GM12864 (cell line): ENCODE results near the gene KCNQ1OT1.
A peak's percentile ranks its signal among the peaks of the same experiment; 100 is the strongest.

Experiments used
- DNase-seq: peaks from one replicate; pipeline ENCODE4 v3.0.0-alpha.2; 2011; ENCODE audit warnings: low read depth
- H3K4me3 ChIP-seq: 2 replicates; pipeline ENCODE4 v1.5.1; 2011; ENCODE audit warnings: mild to moderate bottlenecking, low read depth, low read length, control low read depth
- CTCF ChIP-seq: IDR thresholded peaks from 2 replicates; pipeline ENCODE4 v1.5.1; 2011; ENCODE audit warnings: low read depth, mild to moderate bottlenecking, moderate library complexity, low read length, control low read depth, inconsistent platforms; ENCODE audit errors: missing control alignments

The KCNQ1OT1 gene

DNA sequence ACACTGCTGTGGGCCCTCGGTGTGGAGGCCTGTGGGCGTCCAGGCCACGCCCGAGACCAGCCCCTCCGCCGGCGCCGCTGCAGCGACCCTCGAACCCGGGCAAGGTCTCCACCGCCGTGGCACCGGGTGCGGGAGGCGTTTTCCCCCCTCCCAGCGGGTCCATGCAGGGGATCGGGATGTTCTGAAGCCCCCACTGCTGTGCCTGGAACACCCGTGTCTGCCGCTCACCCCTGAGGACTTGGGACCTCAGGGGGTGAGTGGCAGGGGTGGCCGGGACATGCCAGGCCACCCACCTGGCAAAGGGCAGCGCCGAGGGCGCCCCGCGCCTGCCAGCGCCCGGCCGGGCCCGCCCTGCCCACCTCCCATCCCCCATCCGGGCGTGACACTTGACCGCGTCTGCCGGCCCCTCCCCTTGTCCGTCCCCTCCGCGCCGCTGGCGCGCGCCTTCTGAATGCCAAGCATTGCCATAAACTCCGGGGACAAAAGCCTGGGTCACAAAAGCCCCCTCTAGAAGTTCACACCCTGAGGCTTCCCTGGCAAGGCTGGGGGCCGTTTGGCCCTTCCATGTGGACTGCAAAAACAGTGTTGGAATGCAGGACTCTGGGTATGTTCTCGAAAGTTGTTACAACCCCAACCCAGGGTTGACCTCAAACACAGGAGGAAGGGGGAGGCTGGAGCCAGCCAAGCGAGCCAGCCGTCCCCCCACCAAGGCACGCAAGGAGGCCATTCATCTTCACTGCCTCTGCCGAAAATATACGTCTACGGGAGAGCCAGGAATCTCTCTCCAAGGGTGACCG lies 819 bp upstream of the KCNQ1OT1 start:
- DNase-seq = peak; percentile 13
- H3K4me3 ChIP-seq = peak overlapping the region; percentile 82
- no peak for TF ChIP-seq CTCF

DNA sequence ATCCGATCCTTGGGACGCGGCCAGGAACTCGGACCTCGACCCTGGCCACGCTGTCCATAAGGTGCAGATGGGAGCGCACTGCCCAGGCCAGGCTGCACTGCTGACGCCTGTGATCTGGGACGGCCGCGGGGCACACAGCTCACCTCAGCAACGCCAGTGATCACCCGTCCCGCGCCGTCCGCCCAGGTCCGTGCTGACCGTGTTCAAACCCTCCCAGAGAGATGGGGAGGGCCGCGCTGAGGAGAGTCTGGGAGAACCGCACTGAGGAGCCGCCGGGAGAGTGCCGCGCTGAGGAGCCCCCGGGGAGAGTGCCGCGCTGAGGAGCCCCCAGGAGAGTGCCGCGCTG lies 636 bp downstream of the KCNQ1OT1 start:
- no peak for TF ChIP-seq CTCF
- peak overlapping the region; percentile 82 for H3K4me3 ChIP-seq
- no peak for DNase-seq

DNA sequence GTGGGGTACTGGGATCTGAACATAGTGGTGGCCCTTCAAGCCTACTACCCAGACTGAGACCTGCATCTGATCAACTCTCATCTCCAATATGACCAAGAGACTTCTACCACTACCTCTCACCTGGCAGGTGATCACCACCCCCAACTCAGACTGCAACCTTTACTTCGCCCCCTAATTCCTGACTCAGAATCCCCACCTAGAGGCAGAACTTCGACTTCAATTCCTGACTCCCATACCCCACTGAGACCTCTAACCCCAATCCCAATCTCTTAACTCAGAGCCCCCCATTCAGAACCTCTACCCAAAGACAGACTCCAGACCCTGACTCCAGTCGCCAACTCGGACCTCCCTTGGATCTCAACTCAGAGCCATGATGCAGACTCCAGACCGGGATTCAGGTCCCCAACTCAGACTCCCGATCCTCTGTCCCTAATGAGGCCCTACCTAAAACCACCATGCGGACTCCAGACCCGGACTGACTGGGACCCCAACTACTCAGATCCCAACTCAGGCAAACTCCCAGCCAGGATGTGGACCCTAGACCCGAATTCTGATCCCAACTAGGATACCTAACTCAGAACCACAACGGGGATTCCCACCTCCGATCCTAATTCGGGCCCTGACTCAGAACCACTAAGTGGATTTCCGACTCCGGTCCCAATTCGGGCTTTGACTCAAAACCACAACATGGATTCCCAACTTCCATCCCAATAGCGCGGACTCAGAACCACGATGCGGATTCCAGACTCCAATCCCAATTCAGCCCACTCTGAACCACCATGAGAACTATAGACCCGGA lies 1.2 kb downstream of the KCNQ1OT1 start:
- no peak for TF ChIP-seq CTCF
- H3K4me3 ChIP-seq = peak overlapping the region; percentile 82
- DNase-seq = no peak

GRCh38 chr11:2697866-2698265 lies 1.9 kb downstream of the KCNQ1OT1 start:
- no peak for TF ChIP-seq CTCF
- H3K4me3 ChIP-seq = peak overlapping the region; percentile 82; the same call in 1 of the 2 replicates
- DNase-seq = no peak

GRCh38 chr11:2696455-2696854 lies 3.3 kb downstream of the KCNQ1OT1 start:
- no peak for TF ChIP-seq CTCF
- DNase-seq = no peak
- no peak overlapping the region for H3K4me3 ChIP-seq

- DNase-seq = no peak
- no peak for TF ChIP-seq CTCF
- no peak overlapping the region for H3K4me3 ChIP-seq
Measured at GRCh38 chr11:2694995-2695939, 4.5 kb downstream of the KCNQ1OT1 start.
